GM12864 (cell line): ENCODE measurements around the gene ALPL.

Experiments used
- DNase-seq: peaks from one replicate; pipeline ENCODE4 v3.0.0-alpha.2; 2011; ENCODE audit warnings: low read depth
- H3K4me3 ChIP-seq: 2 replicates; pipeline ENCODE4 v1.5.1; 2011; ENCODE audit warnings: mild to moderate bottlenecking, low read depth, low read length, control low read depth
- CTCF ChIP-seq: IDR thresholded peaks from 2 replicates; pipeline ENCODE4 v1.5.1; 2011; ENCODE audit warnings: low read depth, mild to moderate bottlenecking, moderate library complexity, low read length, control low read depth, inconsistent platforms; ENCODE audit errors: missing control alignments

Gene ALPL

DNA sequence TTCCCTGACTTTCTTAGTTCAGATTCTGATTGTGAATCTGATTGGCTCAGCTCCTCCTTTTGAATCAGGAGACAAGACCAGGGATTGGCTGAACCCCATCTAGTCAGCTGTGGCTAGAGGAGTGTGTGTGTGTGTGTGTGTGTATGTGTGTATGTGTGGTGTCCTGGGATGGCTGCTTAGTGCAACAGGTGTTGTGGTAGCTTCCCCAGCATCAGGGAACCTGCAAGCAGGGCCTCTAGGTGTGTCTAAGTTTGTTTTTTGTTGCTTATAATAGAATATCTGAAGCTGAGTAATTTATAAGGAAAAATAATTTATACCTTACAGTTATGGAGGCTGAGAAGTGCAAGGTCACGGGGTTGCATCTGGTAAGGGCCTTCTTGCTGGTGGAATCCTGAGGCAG is 13.2 kb upstream of the ALPL start:
- no peak overlapping the region for H3K4me3 ChIP-seq
- no peak for DNase-seq
- no peak for TF ChIP-seq CTCF

GRCh38 chr1:21496886-21497285 is 12.3 kb upstream of the ALPL start:
- TF ChIP-seq CTCF = no peak
- no peak for DNase-seq
- no peak overlapping the region for H3K4me3 ChIP-seq

DNA sequence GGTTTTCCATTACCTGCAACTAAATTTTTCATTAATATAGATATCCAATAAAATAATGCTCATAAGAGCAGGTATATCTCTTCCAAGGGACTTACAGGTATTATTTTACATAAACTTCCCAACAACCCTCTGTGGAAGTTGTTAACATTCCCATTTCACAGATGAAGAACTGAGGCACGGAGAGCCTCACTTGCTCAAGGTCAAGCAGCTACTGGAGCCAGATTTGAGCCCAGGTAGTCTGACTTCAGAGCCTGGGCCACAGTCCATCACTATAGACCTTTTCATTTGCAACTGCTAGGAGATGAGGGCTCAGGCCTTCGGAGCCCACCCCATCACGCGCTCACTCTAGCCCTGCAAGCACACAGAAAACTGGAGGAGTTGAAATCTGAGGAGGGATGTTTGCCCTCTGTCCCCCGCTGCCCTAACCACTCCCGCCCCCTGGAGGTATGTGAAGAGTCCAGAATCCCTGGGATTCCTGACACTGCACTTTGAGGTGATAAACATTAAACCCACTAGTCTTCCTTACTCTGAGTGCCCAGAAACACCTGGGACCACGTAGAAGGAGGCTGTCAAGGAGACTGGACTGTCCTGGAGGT is 11.7 kb upstream of the ALPL start:
- no peak for DNase-seq
- no peak for TF ChIP-seq CTCF
- H3K4me3 ChIP-seq = no peak overlapping the region

DNA sequence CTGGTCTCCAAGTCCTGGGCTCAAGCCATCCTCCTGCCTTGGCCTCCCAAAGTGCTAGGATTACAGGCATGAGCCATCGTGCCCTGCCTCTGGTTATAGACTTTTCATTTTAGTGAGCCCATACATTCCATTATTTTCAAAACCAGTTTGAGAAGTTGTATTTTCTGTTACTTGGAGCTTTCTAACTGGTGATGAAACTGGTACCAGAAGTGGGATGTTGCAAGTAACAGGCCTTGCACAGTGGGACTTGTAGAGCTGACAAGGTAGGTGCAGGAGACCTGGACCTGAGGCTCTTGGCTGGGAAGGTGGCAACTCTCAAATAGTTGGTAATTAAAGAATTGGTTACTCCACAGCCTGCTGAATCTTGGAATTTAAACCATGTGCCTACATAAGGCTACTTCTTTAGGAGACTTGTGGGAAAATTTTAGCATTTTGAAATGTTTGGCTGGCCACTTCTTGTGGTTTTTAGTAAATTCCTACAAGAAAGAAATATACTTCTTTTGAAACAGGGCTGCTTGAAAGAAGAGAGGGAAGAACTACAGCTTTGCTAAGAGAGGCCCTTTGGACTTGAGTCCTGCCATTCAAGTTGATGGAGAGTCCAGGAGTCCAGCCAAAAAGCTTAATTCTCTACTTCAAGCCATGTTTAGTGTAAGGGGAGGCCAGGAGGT is 9.8 kb upstream of the ALPL start:
- TF ChIP-seq CTCF = no peak
- H3K4me3 ChIP-seq = no peak overlapping the region
- no peak for DNase-seq

DNA sequence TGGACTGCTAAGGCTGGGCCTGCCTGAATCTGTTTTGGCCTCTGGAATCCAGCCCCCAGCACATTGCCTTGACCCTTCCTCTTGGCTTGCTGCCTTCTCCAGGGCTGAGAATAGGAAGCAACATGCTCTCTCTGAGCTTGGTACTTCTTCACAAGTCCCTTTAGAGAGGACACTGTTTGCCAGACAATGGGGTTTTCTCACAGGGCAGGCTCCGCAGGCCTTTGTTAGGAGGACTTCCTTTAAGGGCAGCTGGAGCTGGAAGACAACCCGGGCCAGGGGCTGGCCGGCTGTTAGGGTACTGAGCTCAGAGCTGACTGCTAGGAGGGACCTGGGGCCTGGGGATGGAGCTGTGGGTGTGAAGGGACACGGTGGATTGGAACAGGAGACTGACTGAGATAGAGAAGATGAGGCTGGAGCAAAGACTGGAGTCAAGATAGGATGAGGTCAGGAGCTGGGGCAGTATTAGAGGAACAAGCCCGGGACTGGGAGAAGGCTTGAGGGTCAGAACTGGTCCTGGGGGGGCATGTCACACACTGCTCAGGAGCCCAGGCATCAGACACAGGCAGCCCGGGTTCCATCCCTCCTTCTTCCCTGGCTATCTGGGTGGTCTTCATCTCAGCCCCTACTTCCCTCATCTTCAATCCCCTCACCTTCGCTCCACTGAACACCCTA is 5.4 kb upstream of the ALPL start:
- no peak for TF ChIP-seq CTCF

GRCh38 chr1:21506804-21507203 is 2.4 kb upstream of the ALPL start:
- TF ChIP-seq CTCF = no peak
- no peak overlapping the region for H3K4me3 ChIP-seq
- DNase-seq = no peak

More for the DNA sequence above, 5.4 kb upstream of the ALPL start:
- H3K4me3 ChIP-seq = no peak overlapping the region
- DNase-seq = no peak
